Stimulated activated CD4-positive, alpha-beta T cell treated with anti-CD3 and anti-CD28 coated beads, Interleukin-4, amount 100 ng/mL, for 1 hour (primary cell): ENCODE data around the gene TMPRSS4.
"Not testable (repeated sequence)": the region's sequence is repeated elsewhere in the genome, so short reads cannot be mapped to it uniquely, and the experiment has no call there.

ENCODE experiments used
- DNase-seq: peaks from one replicate; pipeline ENCODE4 v3.0.0-alpha.2; 2020

TMPRSS4 gene

DNA sequence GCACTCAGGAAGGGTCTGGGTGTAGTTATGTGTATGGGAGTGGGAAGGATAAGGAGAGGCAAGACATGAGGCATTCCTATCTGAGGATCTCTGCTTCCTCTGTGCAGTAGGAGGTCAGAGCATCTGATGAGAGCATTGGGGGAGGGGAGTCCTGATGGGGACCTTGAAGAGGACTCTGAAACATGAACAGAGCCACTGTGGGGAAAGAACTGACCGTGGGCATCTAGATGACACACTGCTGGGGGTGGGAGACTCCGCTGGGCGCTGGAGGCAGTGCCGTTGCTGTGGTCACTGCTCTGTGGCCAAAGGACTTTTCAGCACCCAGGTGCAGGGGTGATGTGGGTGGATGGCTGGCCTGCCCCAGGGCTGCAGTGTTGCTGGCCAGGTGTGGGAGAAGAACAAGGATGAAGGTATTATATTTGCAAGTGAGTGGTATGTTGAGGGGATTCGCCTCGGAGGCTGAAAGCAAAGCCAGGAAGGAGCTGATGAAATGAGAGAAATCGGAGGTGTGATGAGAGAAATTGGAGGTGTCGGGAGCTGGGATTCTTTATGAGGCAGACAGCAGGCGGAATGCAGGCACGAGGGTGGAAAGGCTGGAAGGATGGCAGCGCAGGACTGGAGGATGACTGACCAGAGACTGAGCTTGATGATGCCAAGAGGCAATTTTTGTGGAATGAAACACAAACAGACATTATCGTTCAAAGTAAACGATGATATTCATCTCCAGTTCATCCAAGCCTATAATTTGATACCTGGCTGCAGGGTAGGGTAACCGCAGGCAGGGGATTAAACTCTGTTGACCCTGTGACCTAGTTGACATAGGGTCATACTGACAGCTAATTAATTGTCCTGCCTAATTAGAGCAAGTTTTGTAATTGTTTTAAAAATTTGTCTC lies 19.4 kb upstream of the TMPRSS4 start:
- DNase-seq, result no peak

DNA sequence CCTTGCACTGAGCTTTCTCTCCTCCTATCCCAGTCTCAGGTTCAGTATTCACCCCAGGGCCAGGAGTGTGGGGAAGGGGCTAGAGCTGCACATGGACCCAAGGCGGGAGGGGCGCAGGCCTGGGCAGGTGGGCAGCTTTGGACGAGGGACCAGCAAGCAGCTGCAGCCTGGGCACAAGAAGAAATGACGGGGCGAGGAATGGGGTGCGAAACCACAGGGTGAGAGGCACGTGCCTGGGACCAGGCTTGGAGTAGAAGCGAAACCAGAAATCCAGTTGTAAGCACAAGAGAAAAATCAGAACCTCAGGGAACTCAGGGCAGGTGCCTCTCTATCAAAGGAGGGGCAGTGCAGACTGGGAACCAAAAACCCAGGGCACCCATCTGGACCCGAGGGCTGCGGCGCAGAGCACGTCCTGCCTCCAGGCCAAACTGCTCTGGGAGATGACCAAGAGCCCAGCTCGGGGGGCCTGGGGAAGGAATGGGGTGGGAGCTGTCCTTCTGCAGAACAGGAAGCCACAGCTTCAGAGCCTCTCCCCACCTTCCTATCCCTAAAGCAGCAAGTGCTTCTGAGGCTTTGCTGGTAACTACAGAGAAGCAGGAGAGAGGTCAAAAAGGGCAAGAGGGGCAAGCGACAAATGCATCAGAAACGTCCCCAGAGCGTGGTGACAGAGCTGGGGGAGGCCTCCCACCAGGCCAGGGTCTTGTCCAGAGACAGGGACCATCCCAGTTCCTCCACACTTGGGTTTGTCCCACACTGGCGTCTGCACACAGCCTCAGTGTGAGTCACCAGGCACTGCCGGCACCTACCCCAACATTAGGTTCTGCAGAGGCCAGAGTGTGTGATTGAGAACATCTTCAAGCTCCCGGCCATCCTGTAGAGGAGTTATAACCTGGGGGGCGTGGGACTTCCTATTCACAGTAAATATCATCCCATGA lies 18.3 kb upstream of the TMPRSS4 start:
- DNase-seq, result no peak

DNA sequence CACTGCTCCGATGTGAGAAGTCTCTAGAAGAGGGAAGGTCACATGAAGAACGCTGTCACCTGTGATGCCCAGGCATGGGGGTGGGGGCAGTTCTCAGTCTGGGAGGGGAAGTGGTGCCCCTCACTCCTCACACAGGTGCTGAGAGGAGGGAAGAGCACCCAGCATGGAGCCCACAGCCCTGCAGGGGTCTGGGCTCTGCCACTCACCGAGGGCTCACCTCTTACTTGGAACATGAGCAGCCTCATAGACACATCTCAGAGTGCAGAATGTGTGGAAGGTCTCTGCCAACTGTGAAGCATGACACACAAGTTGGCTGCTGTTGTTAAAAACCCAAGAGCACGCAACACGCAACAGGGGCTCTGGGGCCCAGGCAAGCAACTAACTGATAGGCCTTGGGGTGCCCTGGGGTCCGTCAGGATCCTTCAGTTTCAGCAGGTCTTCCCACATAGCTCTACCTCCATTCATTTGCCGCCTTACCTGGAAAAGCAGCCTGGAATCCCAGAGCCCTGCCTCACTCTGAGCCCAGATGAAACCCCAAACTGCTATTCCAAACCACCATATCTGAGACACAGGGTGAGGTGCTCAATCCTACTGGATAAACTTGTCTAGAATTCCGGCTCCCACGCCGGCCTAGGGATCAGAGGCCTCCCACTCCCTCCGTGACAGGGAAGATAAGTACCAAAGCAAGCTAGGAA lies 17.5 kb upstream of the TMPRSS4 start:
- no peak for DNase-seq

DNA sequence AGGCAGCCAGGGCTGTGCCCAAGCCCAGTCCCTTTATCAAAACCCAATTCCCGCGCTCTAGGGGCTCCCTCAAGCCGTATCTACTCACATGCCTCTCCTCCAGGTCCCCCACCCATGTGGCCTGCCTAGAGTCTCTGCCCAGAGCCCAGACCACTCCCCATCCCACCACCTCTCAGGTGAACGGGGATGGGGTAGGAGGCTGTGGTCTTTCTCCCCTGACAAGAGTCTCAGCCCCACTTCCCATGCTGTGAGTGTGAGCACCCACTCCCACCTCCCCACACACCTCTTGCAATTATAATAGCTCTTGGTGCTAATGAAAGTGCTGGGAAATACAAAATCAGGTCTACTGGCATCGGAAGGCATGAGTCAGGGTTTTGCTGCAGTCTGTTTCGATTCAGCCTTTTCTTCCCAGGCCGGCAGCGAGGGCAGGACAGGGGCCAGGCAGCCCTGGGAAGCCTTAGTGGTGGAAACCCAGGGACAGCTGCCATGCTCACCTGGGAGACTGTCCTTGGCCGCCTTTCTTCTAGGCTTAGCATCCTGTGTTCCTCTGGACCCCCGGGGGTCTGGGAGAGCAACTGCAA lies 16.7 kb upstream of the TMPRSS4 start:
- DNase-seq, result no peak

DNA sequence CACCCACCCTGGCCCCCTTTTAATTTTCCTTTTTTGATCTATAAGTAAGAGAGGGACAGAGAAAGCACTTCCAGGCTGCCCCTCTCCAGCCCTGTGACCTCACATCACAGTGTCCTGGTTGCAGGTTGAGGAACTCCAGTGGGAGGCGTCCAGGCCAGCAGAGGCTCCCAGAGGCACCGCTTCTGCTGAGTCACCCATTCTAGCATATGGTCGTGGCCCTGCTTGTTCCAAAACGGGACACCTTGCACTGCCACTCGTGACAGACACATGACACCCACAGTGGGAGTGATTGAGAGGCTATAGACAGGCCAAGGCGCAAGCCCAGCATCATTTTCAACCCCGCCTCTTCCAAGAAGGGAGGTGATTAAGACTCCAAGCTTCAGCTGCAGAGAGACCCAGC lies 16.0 kb upstream of the TMPRSS4 start:
- DNase-seq, result no peak

DNA sequence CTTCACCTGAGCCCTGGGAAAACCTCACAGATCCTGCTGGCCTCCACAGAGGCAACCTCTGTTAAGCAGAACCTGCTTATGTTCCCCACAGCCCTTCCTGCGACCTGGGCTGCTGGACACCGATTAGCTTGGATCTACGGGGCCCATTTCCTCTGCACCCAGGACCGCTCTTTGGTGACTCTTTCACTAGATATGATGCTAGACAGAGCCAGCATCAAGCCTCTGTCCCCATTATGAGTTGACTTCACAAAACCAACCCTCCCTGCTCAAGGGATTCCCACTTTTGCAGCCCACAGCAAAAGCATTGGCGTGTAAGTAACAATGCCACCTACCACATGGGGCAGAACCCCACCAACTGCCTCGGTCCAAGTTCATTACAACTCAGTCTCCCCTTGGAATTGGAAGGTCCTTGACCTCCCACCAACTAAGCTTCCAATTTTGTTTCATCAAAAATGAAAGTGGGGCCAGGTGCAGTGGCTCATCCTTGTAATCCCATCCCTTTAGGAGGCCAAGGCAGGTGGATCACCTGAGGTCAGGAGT lies 15.2 kb upstream of the TMPRSS4 start:
- DNase-seq, result no peak

DNA sequence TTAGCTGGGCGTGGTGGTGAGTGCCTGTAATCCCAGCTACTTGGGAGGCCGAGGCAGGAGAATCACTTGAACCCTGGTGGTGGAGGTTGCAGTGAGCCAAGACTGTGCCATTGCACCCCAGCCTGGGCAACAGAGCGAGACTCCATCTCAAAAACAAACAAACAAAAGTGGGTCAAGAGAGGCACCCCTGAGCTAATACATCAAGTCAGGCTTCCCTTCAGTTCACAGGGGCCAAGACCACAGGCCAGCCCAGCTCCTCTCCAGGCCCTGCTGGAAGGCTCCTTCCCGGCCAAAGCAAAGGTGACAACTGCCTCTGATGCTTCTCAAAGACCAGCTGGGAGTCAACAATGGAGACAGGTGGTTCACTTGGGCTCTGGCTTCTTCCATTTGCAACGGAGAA lies 14.7 kb upstream of the TMPRSS4 start:
- not testable (repeated sequence) for DNase-seq

DNA sequence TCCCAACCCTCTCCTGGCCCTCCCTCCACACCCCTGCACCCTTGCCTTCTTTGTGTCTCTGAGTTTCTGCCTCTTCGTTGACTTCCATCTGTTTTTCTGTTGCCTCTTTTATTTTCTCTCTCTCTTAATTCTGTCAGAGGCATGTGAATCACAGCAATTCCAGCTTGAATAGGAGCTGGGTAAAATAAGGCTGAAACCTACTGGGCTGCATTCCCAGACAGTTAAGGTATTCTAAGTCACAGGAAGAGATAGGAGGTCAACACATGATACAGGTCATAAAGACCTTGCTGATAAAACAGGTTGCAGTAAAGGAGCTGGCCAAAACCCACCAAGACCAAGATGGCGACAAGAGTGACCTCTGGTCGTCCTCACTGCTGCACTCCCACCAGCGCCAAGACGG lies 14.2 kb upstream of the TMPRSS4 start:
- not testable (repeated sequence) for DNase-seq

DNA sequence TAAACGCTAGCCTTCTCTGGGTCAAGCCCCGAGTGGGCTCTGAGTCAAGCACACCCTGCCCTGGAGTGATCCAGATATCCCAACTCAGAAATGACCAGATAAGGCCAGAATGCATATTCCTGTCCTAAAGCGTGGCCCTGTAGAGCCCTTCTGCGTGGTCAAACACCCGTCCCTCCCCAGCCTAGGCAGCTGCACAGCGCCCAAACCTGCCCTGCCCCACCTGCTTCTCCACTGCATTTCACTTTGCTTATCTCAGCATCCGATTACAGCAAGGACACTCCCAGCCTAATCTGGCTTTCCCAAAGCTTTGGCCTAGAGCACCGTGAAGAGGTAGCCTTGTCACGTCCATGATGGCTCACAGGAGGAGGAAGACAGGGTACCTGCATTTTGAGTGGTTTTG lies 11.9 kb upstream of the TMPRSS4 start:
- no peak for DNase-seq

DNA sequence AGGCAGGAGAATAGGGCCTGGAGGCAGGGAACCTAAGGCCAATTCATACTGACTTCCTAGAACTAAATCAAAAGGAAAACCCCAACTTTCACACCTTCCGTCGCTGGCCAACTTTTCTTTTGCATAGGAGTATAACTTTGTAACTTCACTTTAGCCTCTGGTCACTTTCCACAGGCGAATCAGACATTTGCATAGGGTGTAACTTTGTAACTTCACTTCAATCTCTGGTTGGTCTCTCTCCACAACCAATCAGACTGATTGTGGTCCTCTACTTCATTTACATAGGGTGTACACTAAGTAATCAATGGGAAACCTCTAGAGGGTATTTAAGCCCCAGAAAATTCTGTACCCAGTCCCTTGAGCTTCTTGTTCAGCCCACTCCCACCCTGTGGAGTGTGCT lies 11.5 kb upstream of the TMPRSS4 start:
- no peak for DNase-seq

DNA sequence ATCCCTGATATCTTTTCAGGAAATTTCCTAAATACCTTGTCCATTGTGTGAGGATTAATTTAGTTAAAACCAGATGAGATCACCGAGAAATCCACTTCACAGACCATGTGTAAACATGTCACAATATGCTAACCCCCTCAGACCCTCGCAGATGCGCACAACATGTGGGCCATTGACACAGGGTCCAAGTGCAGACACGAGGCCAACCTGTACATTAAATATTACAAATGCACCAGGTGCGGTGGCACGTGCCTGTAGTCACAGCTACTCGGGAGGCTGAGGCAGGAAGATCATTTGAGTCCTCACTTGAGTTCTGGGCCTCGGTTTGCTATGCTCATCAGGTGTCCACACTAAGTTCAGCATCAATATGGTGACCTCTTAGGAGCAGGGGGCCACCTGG lies 9.9 kb upstream of the TMPRSS4 start:
- no peak for DNase-seq

DNA sequence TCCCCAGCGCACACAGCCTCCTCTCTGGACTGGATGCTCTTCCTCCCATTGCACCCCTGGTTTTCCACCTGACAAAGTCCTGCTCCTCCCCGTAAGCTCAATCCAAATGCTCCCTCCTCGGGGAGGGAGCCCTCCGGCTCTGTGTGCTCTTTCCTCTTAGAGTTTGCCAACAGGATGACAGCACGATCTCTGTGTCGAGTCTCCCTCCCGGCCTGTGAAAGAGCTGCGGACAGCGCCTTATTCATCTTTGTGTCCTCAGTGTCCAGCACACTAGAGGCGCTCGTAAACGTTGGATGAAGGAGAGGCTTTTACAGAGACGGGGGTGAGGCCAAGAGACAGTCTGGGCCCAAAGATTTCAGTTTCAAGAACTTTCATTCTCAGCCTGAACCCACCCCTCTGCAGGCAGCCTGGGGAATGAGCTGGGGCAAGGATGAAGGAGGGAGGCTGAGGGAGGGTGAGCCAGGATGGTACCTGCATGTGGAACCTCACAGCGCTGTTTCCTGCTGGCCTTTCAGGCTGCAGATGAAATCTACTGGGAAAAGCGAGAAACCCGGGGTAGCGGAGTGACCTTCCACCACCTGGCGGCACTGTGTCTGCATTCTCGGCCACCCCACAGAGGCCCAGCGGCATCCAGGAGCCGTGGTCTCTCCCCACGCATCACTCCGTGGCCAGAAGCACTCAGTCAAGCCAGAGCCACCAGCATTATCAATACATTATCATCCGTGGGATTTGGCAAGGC lies 8.5 kb upstream of the TMPRSS4 start:
- DNase-seq, result no peak

DNA sequence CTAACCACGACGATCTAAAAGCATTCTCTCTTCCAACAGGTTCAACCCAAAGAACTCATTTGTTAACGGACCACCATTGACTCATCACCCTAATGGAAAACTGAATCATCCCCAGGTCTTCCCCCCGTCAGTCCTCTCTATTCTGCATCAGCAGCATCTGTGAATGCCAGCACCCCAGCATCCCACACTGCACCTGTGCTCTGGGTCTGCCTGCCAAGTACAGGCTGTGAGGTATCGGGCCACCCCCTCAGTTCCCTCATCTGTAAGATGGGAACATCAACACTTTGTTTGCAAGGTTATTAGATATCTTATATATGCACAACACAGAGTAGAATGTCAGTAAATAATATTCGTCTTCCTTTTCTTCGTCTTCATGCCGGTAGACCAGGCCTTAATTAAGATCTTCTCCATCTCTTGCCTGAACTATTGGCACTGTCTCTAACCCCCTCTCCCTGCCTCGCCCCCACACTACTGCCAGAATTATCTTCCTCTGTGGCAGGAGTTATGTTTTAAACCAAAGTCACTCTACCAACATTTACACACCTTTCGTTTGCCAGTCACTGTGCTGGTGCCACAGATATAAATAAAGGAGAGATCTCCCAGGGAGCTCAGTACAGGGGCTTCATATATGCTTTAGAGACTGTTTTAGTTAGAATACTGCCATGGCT lies 7.8 kb upstream of the TMPRSS4 start:
- no peak for DNase-seq

DNA sequence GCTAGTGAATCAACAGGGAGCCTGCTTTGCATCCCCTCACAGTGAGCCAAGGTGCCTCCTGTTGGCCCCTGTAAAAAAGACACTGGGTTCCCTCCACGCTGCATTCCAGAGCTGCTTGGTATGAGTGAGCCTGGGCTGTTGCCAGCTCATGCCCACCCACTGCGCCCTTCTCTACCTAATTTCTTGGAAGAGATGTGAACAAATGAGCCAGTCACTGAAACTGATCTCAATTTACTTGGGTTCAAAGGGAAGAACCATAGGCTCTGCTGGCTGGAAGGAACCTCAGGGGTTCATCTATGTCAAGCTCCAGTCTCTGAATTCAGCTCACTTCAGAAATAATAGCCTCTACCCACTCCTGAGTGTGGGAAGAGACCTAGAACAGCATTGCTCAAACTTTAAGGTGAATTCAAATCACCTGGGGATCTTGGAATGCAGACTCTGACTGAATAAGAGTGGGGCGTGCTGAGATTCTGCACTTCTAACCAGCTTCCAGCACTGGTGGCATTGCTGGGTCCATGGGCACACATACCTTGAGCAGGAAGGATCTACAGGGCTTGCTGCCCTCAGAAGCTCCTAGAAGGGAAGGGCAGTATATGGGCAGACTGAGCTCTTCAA lies 5.4 kb upstream of the TMPRSS4 start:
- no peak for DNase-seq

DNA sequence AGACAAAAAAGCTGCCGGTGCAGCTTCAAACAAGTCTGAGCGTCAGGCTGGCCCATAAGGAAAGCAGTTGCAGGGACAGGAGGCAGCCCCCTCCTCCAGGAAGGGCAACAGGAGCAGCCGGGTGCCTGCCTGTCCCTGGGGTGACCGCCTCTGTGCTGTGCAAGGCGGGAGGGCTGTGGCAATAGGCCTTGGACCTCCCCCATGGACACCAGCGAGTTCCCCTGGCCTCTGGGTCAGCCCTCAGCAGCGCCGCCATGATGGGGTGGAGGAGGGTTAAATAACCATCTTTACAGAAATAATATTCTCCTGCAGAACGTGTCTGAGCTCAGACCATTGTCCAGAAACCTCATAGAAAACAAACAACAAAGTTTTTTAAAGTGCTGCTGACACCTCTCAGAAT lies 3.3 kb upstream of the TMPRSS4 start:
- no peak for DNase-seq

DNA sequence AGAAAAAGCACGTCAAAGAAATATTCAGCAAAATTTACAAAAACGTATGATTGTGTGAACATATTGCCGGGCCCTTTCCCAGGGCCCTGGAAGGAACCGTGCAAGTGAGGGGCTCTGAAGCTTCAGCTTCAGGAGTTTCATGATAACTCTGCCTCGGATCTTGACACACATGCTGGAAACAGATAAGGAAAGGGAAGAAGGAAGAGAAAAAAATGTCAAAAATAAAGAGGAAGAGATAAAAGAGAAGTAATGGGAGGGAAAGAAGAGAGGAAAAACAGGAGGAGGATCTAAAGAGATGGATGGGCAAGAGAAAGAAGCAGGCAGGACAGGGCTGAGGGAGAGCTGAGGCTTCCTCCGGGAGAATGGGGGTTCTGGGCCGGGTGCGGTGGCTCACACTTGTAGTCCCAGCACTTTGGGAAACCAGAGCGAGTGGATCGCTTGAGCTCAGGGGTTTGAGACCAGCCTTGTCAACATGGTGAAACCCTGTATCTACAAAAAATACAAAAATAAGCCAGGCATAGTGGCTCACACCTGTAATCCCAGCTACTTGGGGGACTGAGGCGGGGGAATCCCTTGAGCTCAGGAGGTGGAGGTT lies 2.7 kb upstream of the TMPRSS4 start:
- no peak for DNase-seq

DNA sequence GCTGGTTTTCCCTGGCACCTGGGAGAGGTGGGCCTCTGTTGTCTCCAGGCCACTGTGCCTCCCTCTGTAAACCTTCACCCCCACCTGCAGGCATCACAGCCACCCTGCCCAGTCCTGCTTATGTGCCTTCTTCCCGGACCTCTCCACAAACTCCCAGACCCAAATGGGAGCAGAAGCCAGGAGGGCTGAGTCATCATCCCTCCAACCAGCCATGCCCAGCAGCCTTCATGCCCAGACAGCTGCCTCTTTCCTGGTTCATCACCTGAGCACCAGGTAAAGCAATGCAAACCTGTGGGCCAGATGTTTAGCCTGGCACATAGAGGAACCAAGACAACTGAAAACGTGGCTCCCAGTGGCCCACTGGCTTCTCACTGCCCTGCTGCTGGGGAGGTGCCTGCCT lies 2.1 kb upstream of the TMPRSS4 start:
- no peak for DNase-seq

DNA sequence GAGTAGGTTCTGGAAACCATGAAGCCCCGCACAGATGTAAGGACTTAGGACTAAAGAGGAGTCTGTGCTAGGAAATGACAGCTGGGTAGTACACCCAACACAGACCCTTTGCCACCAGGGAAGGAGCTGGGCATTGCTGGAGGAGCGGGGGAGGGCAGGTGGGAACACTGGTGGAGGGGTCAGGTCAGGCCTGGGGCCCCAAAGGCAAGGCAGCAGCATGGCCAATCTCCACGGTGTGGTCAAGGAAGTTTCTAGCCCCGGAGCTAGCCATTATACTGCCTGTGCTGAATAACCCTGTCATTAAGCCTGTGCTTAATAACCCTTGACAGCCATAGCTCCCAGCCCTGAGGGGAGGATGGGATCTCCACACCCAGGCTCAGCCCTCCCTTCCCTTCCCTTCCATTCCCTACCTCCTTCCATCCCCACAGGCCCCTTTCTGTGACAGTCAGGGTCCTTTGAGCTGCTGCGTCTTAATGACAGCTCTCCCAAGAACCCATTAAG lies 2.1 kb downstream of the TMPRSS4 start:
- DNase-seq, result no peak

DNA sequence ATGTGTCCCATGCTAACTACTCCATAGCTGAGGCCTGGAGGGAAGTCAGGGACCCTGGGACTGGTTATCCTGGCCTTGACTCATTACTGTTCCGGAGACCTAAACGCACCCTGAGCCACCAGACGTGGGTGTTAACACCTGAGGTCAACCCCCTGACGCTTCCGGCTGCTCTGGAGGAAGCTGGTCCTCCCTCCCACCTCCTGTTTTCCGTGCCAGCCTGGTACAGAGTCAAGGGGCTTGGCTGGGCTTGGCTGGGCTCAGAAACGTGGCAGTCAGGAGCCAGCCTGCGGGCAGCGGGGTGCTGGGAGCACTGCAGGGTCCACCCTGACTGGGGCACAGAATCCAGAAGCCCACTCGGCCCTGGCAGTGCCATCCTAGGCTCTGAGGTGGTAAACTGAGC lies 2.6 kb downstream of the TMPRSS4 start:
- DNase-seq, result no peak

DNA sequence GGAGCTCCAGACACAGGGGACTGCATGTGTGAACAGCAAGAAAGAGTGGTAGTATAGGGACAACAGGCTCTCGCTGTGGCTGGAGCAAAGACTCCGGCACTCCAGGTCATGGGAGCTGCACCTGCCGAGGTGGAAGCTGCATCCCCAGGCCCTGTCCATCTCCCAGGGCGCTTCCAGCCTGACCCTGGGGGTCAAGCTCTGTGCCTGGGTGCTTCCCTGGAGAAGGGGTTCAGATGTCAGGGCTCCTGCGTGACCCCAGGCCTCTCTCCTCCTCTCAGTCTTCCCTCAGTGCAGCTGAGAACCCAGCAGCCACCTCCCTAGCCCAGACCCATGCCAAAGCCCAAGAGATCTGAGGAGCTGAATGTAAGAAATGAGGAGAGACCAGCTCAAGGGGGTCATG lies 3.4 kb downstream of the TMPRSS4 start:
- DNase-seq, result no peak
